ENCODE data around the gene RAB3D. TPM values are rescaled to one million over a fixed set of nuclear protein-coding genes. Genes with fewer than 3 reads are reported as not detected.
A peak's percentile ranks its signal among the peaks of the same experiment; 100 is the strongest.
"Not testable (repeated sequence)": the region's sequence is repeated elsewhere in the genome, so short reads cannot be mapped to it uniquely, and the experiment has no call there.

RAB3D gene
- total RNA-seq, 1 donor from 2014 or later, result 33.9 TPM

GRCh38 chr19:11356074-11356397 is 16.6 kb upstream of the RAB3D start:
- Histone ChIP-seq H3K27me3 (no peaks in the 10 kb centered on the region), H3K27ac (peak overlapping the region; percentile 76), H3K9me3 (no peaks in the 10 kb centered on the region), H3K36me3 (no peaks in the 10 kb centered on the region), H3K4me3 (peak overlapping the region; percentile 70 to 76), H3K4me1 (peaks cover 27% of the 10 kb centered on the region)
- intact Hi-C loops (cut with DNase I), result no loop called here
- TF ChIP-seq POLR2AphosphoS5 (IDR thresholded peaks at IDR 0.05; ENCODE audit: insufficient read depth in 1 of 2, low read depth in 1 of 2) (no peak), POLR2A (IDR thresholded peaks at IDR 0.05) (no peak), CTCF (IDR thresholded peaks at IDR 0.05) (no peak)
- DNase-seq (ENCODE audit: extremely low spot score in 2 of 2), result no peak

GRCh38 chr19:11355160-11356073 is 16.0 kb upstream of the RAB3D start, which contains the start of gene PLPPR2:
TSS of gene PLPPR2 (plus strand) at chr19:11355432. CDS start at chr19:11357674, 2,242 bp downstream.
- intact Hi-C loops (cut with DNase I), result no loop called here
- Histone ChIP-seq H3K4me1 (peaks cover 22% of the 10 kb centered on the region), H3K27ac (peak within 1 kb of the TSS; percentile 76), H3K36me3 (no peaks in the 10 kb centered on the region), H3K27me3 (no peaks in the 10 kb centered on the region), H3K4me3 (peak within 1 kb of the TSS; percentile 70 to 76), H3K9me3 (no peaks in the 10 kb centered on the region)
- TF ChIP-seq POLR2A (IDR thresholded peaks at IDR 0.05) (peak in 1 of 2 donors; percentile 78), CTCF (IDR thresholded peaks at IDR 0.05) (no peak), POLR2AphosphoS5 (IDR thresholded peaks at IDR 0.05; ENCODE audit: insufficient read depth in 1 of 2, low read depth in 1 of 2) (peak; percentile 45 to 60)
- DNase-seq (ENCODE audit: extremely low spot score in 2 of 2), result no peak

DNA sequence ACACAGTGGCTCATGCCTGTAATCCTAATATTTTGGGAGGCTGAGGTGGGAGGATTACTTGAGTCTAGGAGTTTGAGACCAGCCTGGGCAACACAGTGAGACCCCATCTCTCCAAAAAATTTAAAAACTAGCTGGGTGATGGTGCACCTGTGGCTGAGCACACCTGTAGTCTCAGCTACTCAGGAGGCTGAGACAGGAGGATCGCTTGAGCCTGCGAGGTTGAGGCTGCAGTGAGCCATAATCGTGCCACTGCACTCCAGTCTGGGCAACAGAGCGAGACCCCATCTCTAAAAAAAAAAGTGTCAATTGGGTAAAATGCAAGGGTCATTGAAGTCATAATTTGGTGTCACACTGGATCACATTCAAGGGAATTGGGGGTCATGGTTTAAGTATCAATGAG is 14.6 kb upstream of the RAB3D start:
- H3K4me3 ChIP-seq; H3K27me3 ChIP-seq; H3K27ac ChIP-seq; H3K9me3 ChIP-seq; intact Hi-C loops (cut with DNase I); H3K36me3 ChIP-seq; DNase-seq (ENCODE audit: extremely low spot score in 2 of 2): not testable (repeated sequence)
- H3K4me1 ChIP-seq, result peaks cover 22% of the 10 kb centered on the region

GRCh38 chr19:11349171-11349570 is 9.7 kb upstream of the RAB3D start:
- Histone ChIP-seq H3K36me3 (no peaks in the 10 kb centered on the region), H3K9me3 (no peaks in the 10 kb centered on the region), H3K27ac (no peak overlapping the region), H3K27me3 (no peaks in the 10 kb centered on the region), H3K4me1 (peaks cover 20% of the 10 kb centered on the region), H3K4me3 (no peak overlapping the region)
- no peak for TF ChIP-seq POLR2A (IDR thresholded peaks at IDR 0.05)
- no peak for TF ChIP-seq CTCF (IDR thresholded peaks at IDR 0.05)
- TF ChIP-seq POLR2AphosphoS5 (IDR thresholded peaks at IDR 0.05; ENCODE audit: insufficient read depth in 1 of 2, low read depth in 1 of 2), result no peak
- no peak for DNase-seq (ENCODE audit: extremely low spot score in 2 of 2)
- intact Hi-C loops (cut with DNase I), result loop anchor here (10.0 kb wide), 1 partner anchor 1546 kb away; the partner anchor contains the start of gene GCDH

GRCh38 chr19:11347546-11348039 is 8.1 kb upstream of the RAB3D start:
- H3K4me3 ChIP-seq, result no peak overlapping the region
- H3K9me3 ChIP-seq, result no peaks in the 10 kb centered on the region
- peaks cover 35% of the 10 kb centered on the region for H3K4me1 ChIP-seq
- H3K27ac ChIP-seq, result no peak overlapping the region
- no peaks in the 10 kb centered on the region for H3K27me3 ChIP-seq
- TF ChIP-seq CTCF (IDR thresholded peaks at IDR 0.05) (no peak), POLR2A (IDR thresholded peaks at IDR 0.05) (no peak), POLR2AphosphoS5 (IDR thresholded peaks at IDR 0.05; ENCODE audit: insufficient read depth in 1 of 2, low read depth in 1 of 2) (no peak)
- no peak for DNase-seq (ENCODE audit: extremely low spot score in 2 of 2)
- intact Hi-C loops (cut with DNase I), result loop anchor here (10.0 kb wide), 1 partner anchor 1547 kb away; the partner anchor contains the start of gene GCDH
- H3K36me3 ChIP-seq, result no peaks in the 10 kb centered on the region

All from vagina (tissue), 2 donors.